Gastroesophageal sphincter (tissue), 3 donors: Measurements from ENCODE around the gene TMA7.

Experiments
- EP300 ChIP-seq: sonication (generic); formaldehyde crosslinking; IDR thresholded peaks from one replicate; pipeline ENCODE4 v1.6.1; 2017; ENCODE audit warnings: antibody characterized with exemption, mild to moderate bottlenecking
- POLR2A ChIP-seq, 2 donors: fragments of 450-650 bp; IDR thresholded peaks; one replicate each; pipeline ENCODE4 v1.6.1; 2017; ENCODE audit warnings: antibody characterized with exemption in 2 of 2, mild to moderate bottlenecking in 2 of 2, moderate library complexity in 1 of 2
- TF ChIP-seq, protein P1 (sequence below), 4 experiments: fragments of 200-600 bp in 2 of 4; fragments of 450-650 bp in 2 of 4; sonication (generic) in 1 of 4; IDR thresholded peaks; one replicate each; pipeline ENCODE4 v1.5.1; 2017 to 2019; ENCODE audit warnings: antibody characterized with exemption in 4 of 4, mild to moderate bottlenecking in 2 of 4, moderate library complexity in 2 of 4

DNA sequence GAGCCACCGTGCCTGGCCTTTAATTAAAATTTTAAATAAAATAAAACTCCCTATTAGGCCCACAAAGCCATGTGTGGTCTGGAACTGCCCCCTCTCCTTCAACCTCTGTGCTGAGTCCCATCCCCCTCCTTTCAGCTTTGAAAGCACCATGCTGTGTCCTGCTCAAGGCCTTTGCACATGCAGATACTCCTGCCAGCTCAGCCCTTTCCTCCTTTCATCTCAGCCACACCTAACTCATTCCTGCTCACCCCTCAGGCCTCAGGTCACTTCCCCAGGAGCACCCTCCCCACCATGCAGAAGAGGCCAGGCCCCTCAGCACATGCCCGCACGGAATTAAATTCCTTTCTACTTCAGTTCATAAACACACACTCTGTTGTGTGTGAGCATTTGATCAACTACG lies 34.6 kb downstream of the TMA7 start:
- TF ChIP-seq POLR2A (IDR thresholded peaks at IDR 0.05) (no peak), EP300 (no peak)
- TF ChIP-seq, protein P1, sequence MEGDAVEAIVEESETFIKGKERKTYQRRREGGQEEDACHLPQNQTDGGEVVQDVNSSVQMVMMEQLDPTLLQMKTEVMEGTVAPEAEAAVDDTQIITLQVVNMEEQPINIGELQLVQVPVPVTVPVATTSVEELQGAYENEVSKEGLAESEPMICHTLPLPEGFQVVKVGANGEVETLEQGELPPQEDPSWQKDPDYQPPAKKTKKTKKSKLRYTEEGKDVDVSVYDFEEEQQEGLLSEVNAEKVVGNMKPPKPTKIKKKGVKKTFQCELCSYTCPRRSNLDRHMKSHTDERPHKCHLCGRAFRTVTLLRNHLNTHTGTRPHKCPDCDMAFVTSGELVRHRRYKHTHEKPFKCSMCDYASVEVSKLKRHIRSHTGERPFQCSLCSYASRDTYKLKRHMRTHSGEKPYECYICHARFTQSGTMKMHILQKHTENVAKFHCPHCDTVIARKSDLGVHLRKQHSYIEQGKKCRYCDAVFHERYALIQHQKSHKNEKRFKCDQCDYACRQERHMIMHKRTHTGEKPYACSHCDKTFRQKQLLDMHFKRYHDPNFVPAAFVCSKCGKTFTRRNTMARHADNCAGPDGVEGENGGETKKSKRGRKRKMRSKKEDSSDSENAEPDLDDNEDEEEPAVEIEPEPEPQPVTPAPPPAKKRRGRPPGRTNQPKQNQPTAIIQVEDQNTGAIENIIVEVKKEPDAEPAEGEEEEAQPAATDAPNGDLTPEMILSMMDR (IDR thresholded peaks at IDR 0.05): no peak
